Activated T-cell treated with anti-CD3 and anti-CD28 coated beads for 4 hours (primary cell): ENCODE data around the gene IL17RC.
"Not testable (repeated sequence)": the region's sequence is repeated elsewhere in the genome, so short reads cannot be mapped to it uniquely, and the experiment has no call there.

ENCODE experiments used
- DNase-seq: peaks from one replicate; pipeline ENCODE4 v3.0.0-alpha.2; 2020

The IL17RC gene

GRCh38 chr3:9895715-9896114 is 21.2 kb upstream of the IL17RC start:
- not testable (repeated sequence) for DNase-seq

GRCh38 chr3:9896755-9897407 is 20.0 kb upstream of the IL17RC start:
- not testable (repeated sequence) for DNase-seq

GRCh38 chr3:9897408-9898372 is 19.2 kb upstream of the IL17RC start:
- no peak for DNase-seq

DNA sequence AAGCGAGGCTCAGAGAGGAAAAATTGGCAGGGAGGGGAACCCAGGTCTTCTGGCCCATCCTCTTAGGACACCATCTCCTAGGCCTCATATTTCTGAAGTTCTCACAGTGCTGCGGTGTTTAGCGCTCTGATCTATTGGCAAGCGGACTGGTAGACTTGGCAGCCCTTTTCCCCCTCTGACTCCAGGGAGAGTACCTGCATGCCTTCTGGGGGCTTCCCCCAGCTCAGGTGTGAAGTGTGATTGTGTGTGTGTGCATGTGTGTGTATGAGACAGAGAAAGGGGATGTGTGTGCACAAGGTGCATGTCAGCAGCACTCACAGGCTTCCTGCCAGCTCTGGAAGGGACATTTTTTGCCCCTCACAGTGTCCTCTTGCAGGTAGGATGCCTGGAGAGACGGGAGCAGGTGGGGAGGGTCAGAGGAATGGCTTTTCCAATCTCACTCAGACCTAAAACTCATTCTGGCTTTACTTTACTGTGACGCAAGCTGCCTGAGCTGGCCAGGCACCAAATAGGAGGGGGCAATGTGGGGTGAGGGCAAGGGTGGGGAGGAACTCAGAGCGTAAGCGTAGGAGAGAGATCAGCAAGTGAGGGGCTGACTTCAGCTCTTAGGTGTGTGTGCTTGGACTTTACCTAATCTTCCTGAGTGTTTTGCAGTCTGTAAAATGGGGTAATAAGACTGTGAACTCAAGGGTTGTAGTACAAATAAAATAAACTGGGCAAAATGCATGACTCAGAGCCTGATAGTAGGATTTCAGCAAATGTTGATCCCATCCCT is 18.2 kb upstream of the IL17RC start:
- DNase-seq = no peak

DNA sequence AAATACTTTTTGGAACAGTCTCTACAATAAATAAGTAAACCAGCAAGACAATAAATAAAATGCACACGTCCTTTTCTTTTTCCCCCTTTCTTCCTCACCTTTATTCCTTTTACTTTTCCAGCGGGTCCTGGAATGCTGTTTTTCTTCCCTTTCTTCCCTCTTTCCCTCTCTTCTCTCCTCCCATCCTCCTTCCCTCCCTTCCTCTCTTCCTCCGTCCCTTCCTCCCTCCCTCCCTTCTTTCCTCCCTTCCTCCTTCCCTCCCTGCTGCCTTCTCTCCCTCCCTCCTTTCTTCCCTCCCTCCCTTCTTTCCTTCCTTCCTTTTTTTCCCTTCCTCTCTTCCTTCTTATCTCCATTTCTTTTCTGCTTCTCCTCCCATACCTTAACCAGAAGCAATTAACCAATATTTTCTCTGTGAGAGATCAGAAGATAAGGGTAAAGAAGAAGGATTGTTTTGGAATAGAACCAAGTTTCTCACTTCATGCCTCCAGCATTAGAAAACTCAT is 17.6 kb upstream of the IL17RC start:
- no peak for DNase-seq

DNA sequence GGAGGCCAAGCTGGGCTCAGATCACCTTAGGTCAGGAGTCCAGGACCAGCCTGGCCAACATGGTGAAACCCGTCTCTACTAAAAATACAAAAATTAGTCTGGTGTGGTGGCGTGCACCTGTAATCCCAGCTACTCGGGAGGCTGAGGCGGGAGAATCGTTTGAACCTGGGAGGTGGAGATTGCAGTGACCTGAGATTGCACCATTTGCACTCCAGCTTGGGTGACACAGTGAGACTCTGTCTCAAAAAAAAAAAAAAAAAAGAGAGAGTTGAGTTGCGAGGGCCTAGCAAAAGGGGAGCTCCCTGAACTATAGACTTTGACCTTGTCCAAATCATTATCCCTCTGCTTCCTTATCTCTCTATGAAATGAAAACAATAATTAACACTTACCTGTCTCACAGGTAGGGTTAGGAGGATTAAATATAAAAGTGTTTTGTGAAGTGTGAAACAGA is 15.9 kb upstream of the IL17RC start:
- not testable (repeated sequence) for DNase-seq

- DNase-seq = no peak
Observed at GRCh38 chr3:9901967-9902366, 14.9 kb upstream of the IL17RC start.

DNA sequence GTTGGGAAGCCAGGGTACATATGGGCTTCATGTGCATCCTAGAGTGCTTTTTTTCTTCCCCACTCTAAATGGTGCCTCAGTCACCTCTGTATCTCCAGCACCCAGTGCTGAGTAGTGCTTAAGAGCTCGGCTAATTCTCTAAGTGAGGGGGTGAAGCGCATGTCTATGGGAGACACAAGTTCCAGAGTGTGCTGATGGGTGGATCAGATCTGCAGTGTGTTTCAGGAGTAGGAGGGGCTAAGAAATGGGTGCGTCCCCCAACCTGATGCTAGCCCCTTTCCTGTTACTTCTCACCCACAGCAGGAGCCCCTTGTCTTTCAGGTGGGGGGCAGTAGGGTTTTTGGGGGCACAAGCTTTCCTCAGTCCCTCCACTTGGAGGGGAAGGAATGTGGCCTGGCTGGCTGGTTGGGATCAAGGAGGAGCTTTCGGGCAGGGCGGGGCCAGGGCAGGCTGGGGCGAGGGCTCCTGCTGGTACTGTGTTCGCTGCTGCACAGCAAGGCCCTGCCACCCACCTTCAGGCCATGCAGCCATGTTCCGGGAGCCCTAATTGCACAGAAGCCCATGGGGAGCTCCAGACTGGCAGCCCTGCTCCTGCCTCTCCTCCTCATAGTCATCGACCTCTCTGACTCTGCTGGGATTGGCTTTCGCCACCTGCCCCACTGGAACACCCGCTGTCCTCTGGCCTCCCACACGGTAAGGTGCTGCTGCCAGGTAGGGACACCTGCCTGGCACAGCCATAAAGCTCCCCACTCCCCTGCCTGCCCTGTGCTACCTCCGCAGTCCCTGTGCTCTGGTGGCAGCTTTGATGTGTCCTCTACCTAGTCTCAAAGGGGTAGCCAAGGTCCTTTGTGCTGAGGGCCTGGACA is 14.3 kb upstream of the IL17RC start, which contains the start of gene IL17RE:
TSS of gene IL17RE (plus strand) at position 477 of the 866 bp plus-strand sequence. CDS start at position 562, 85 bp downstream.
- no peak for DNase-seq

- no peak for DNase-seq
Observed at GRCh38 chr3:9903238-9903624, 13.7 kb upstream of the IL17RC start.

GRCh38 chr3:9903904-9904303 is 13.0 kb upstream of the IL17RC start:
- DNase-seq = no peak

GRCh38 chr3:9906480-9906879 is 10.4 kb upstream of the IL17RC start:
- no peak for DNase-seq

GRCh38 chr3:9908286-9908685 is 8.6 kb upstream of the IL17RC start:
- DNase-seq = no peak

- no peak for DNase-seq
Observed at GRCh38 chr3:9909221-9910013, 7.5 kb upstream of the IL17RC start.

- DNase-seq = no peak
Observed at GRCh38 chr3:9911863-9912262, 5.0 kb upstream of the IL17RC start.

DNA sequence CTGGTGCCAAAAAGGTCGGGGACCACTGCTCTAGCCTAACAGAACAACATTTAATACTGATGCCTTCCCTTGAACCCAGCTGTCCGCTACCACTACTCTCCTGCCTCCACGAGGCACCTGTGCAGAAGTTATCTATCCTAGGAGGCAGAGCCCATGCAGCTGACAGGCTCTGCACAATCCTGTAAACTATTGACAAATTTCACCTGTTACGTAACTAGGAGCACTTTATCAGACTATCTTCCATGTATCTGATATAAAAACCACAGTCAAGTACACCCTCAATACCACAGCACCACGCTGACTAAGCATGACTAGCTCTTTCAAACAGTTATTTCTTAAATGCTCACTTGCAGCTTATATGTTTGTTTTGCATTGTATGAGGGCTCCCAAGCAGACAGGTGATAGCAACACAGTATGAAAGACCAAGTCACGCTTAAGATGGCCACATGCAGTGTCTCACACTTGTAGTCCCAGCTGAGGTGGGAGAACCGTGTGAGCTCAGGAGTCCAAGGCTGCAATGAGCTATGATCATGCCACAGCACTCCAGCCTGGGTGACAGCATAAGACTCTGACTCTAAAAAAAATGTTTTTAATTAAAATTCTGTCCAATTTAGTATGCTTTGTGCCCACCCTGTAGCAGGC is 4.5 kb upstream of the IL17RC start:
- no peak for DNase-seq

GRCh38 chr3:9913601-9914000 is 3.3 kb upstream of the IL17RC start:
- DNase-seq = no peak

GRCh38 chr3:9914011-9914410 is 2.9 kb upstream of the IL17RC start:
- no peak for DNase-seq

GRCh38 chr3:9914559-9915253 is 2.2 kb upstream of the IL17RC start:
- DNase-seq = no peak

- DNase-seq = no peak
Observed at GRCh38 chr3:9915254-9916141, 1.4 kb upstream of the IL17RC start.
